ENCODE data around the gene EEFSEC. TPM values are rescaled to one million over a fixed set of nuclear protein-coding genes. Genes with fewer than 3 reads are reported as not detected.

EEFSEC gene
- total RNA-seq, 1 donor from 2014 or later = 2.2 TPM

DNA sequence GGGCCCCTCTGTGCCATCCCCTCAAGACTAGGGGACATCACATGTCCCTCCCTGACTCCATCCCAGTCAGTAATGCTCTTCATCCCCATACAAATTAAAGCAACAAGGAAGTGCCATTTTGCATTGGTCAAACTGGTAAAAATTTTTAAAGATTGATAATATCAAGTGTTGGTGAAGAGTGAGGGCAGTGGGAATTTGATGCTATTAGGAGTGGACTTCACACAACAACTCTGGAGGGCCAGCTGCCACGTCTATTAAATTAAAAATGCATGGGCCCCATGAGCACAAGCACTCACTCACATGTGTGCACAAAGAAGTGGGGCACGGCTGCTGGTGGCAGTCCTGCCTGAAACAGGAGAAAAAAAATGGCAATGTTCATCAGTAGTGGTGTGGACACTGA is 265.6 kb downstream of the EEFSEC start:
- DNase-seq = no peak

GRCh38 chr3:128419311-128419710 is 266.0 kb downstream of the EEFSEC start:
- DNase-seq = no peak

DNA sequence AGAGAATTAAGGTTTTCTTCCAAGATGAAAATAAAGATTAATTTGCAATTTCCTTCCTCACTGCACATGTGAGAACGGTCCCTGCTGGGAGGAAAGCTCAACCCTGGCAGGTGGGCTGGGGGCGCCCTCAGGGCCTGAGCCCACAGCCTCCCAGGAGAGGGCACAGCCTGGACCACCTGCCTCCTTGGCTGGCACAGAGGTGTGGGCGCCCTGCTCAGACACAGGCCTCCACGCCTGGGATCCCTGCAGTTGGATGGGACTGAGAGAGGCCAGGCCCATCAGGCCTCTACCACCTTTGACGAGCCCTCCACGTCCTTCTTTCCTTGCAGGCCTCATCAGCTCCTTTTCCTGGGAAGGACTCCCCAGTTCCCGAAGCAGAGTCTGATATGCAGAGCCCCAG is 267.0 kb downstream of the EEFSEC start:
- DNase-seq = no peak

GRCh38 chr3:128420720-128421438 is 267.6 kb downstream of the EEFSEC start:
- DNase-seq = no peak

DNA sequence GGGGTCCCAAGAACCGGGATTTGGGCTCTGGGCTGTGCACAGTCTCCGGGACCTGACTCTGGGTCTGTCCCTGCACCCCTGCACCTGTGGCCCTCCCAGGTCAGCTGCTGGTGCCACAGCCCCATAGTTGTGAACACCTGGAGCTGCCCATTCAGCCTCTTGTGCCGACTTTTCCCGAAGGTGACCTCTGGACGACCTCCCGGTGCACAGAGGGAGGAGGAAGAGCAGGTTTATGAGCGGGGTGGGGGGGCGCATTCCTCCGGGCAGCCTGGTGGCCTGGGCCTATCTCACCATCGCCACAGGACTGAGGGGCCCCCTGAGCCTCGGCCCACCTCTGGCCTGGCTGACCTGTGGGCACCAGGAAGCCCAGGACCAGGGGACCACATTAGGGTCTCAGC is 268.2 kb downstream of the EEFSEC start:
- no peak for DNase-seq

DNA sequence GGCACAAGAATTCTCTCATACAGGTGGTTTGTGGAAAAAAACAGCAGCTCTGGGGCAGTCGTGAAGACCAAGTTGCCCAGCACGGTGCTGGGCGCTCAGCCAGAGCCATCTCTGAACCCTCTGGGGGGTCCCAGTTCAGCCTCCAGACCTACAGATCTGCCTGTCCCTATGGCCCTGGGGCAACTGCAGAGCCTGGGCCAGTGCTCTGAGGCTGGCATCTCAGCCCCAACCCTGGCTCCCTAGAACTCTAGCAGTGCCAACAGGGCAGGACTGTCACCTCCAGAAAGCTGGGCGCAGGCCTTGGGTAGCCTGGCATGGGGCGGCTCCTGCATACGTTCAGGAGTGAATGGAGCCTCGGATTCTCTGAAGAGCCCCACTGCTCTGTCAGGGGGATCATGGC is 268.7 kb downstream of the EEFSEC start:
- no peak for DNase-seq

DNA sequence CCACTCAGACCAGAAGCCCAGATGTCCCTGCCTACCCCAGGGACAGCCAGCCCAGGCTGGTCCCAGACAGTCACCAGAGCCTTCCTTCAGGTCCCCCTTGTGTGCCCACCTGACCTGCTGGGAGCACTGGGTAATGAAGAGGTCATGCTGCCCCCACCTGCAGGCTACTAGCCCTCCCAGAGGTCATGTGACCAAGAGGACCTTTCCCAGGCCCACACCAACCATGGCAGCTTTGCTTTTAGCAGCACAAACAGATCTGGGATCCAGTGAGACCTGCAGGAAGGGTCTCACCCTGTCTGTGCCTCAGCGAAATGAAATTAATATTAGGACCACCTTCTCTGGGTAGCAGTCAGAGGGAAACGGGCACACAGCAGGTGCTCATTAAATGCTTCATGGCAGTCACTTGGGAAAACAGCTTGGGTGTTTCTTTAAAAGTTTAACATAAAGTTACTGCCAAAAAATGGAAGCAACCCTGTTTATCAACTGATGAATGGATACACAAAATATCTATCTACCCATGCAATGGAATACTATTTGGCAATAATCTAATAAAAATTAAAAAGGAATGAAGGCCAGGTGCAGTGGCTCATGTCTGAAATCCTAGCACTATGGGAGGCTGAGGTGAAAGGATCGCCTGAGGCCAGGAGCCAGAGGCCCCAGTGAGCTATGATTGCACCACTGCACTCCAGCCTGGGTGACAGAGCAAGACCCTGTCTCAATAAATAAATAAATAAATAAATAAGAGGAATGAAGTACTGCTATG is 269.7 kb downstream of the EEFSEC start:
- DNase-seq = no peak

GRCh38 chr3:128423525-128424147 is 270.4 kb downstream of the EEFSEC start:
- DNase-seq = no peak

DNA sequence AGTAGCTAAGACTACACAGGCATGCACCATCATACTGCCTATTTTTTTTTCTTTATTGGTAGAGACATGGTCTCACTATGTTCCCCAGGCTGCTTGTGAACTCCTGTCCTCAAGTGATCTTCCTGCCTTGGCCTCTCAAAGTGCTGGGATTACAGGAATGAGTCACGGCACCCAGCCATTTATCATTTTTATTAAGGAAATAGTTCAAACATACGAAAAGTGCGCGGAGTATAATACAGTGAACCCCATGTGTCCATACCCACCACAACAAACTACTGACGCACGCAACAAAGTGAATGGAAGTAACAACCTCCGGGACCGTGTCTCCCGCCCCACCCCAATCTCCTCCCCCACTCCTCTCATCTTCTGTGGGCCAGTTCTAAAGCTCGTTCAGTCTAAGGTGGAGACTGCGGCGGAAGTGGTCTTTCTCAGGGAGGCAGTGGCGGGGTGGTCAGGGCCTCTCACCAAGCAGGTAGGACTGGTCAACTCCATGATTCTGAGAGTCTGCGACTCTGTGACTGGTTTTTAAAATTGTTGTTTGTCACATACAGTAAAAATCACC is 271.3 kb downstream of the EEFSEC start:
- DNase-seq = no peak

- no peak for DNase-seq
These were observed 272.0 kb downstream of the EEFSEC start for GRCh38 chr3:128425142-128425845.

DNA sequence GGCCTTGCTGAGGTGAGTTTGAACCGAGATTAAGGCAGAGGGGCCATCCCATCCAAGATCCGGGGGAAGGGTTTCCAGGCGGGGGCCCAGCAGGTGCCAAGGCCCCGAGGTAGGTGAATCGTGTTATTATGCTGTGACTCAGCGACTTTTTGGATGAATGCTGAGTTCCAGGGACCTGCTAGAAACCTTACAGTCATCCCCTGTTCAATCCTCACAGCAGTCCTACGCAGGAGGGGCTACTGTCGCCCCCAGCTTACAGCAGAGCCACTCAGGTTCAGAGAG is 272.5 kb downstream of the EEFSEC start:
- DNase-seq = no peak

GRCh38 chr3:128426128-128426921 is 273.0 kb downstream of the EEFSEC start:
- DNase-seq = peak; percentile 66

- no peak for DNase-seq
These were observed 274.0 kb downstream of the EEFSEC start for GRCh38 chr3:128427175-128427857.

DNA sequence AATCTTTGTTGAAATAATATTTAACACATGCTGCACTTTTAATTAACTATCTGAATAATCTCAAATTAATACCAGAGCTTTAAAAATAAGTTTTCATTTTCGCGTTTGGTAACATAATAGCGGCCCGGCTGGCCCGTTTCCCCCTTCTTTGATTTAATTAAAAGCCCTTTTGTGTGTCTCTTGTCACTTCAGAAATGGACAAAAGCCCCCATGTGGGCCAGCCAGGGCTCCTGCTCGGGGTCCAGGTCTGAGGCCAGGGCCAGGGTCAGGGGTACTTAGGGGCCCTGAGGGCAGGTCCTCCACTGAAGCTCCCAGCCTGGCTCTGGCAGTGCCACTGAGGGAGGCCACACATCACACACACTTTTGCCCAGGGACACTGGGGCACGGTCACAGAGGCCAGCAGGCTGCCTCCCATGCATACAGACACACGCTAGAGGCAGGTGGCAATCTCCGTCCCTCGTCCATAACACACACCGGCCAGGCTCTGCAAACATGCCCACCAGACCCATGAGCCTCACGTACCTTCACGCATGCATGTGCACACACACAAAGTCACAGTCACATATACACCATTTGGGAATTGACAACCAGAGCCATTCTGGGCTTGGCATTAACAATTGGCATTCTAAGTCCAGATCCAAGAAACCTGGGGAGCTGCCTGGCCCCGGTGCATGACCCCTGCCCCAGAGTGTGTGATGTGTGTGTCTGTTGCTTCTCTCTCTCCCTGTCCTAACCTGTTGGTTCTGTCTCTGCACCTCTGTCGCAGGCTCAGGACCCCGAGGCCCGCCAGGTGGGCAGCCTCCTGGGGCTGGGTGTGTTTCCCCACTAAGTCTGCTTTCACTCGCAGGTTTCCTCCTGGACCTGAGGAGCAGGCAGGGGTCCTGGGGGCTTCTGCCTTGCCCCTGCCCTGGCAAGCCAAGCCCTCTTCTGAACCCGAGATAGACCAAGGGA is 274.9 kb downstream of the EEFSEC start:
- DNase-seq = no peak

DNA sequence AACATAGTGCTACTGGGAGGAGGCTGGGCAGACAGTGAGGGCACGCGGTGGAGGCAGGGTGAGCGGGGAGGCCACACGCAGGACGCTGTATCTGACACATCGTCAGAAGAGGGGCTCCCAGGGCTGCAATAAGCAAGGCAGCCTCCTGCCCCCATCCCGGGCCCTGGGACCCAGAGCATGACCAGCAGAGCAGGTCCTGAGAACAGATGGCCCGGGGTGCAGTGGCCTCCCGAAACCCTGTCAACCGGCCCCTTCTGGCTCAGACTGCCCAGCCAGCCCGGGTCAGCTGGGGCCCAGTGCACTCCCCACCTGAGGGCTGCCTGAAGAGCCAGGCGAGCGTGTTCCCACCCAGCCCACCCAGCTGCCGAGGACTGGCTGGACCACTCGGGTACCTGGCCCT is 276.0 kb downstream of the EEFSEC start:
- DNase-seq = no peak

GRCh38 chr3:128429751-128430150 is 276.5 kb downstream of the EEFSEC start:
- DNase-seq = no peak

DNA sequence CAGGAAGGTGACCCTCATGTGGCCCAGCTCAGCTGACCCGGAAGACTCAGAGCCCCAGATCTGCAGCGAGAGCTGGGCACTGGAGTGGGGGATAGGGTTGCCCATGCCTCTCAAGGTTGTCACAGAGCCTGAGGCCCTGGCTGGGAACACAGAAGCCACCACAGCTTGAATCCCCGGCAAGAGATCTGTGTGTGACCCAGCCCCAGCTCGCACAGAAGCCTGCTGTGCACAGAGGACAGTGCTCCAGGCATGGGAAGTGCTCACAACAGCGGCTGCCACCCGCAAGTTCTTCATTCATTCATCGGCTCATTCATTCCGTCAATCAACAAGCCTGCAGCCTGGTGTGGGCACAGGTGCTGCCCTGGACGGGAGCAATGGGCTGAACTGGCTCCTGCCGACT is 277.0 kb downstream of the EEFSEC start:
- no peak for DNase-seq

GRCh38 chr3:128430731-128431130 is 277.4 kb downstream of the EEFSEC start:
- no peak for DNase-seq

DNA sequence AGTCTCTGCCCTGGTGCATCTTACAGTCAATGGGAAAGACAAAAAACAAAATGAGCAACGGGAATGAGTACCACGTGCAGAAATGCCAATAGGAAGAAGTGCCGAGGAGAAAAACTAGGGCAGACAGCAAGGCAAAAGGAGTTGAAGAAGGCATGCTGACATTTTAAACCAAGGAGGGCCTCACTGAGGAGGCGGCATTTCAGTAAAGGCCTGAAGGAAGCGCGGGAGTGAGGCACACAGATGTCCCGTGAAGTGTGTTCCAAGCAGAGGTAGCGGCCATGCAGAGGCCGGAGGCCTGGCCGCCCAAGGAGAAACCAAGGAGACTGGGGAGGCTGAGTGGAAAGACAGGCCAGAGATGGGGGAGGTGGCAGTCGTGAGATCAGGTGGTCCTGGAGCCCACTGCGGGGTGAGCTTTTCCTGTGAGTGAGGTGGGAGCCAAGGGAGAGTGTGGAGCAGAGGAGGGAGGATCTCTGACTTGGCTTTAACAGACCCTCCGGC is 278.6 kb downstream of the EEFSEC start:
- DNase-seq = no peak

DNA sequence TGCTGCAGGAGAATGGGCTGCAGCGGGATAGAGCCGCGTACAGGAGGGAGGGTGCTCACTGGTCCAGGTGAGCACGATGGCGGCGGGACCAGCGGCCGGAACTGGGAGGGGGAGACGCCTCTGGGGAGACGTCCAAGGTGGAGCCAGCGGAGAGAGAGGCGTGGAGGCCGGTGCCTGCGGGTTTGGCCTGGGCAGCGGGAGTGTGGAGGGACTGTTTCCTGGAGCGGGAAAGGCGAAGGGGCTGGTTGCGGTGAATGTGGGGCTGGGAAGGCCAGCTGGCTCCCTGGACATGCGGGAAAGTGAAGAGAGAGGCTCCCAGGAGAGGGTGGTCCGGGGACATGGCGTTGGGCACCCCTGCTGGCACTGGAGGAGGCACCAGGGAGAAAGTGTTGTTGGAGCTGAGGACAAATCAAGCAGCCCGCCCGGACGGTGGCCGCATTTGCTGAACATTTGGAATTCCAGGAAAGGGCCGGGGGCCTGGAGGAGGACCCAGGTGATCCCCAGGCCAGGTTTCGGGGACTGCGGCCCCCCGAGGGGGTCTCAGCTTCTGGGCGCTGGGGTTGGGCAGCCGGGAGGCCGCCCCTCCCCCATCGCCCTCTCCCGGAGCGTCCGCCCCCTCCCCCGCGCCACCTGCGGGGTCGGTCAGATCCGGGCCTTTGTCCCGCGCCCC is 279.2 kb downstream of the EEFSEC start:
- DNase-seq = no peak
